Ishikawa (cell line): Measurements from ENCODE around the gene KRT79.

Source experiments
- CEBPB ChIP-seq: IDR thresholded peaks from 2 replicates; pipeline ENCODE4 v1.6.1; 2012
- CREB1 ChIP-seq: IDR thresholded peaks from 2 replicates; pipeline ENCODE4 v1.6.1; 2012; ENCODE audit warnings: low read depth
- EGR1 ChIP-seq: IDR thresholded peaks from 2 replicates; pipeline ENCODE4 v1.6.1; 2012
- EP300 ChIP-seq: IDR thresholded peaks from 2 replicates; pipeline ENCODE4 v1.6.1; 2012; ENCODE audit warnings: borderline replicate concordance
- FOXM1 ChIP-seq: IDR thresholded peaks from 2 replicates; pipeline ENCODE4 v1.6.1; 2012; ENCODE audit warnings: low read depth, borderline replicate concordance
- MAX ChIP-seq: IDR thresholded peaks from 2 replicates; pipeline ENCODE4 v1.6.1; 2012
- NFIC ChIP-seq: IDR thresholded peaks from 2 replicates; pipeline ENCODE4 v1.6.1; 2012
- RAD21 ChIP-seq: IDR thresholded peaks from 2 replicates; pipeline ENCODE4 v1.6.1; 2012; ENCODE audit warnings: low read depth
- REST ChIP-seq: IDR thresholded peaks from 2 replicates; pipeline ENCODE4 v1.6.1; 2012; ENCODE audit warnings: low read depth, mild to moderate bottlenecking
- TAF1 ChIP-seq: IDR thresholded peaks from 2 replicates; pipeline ENCODE4 v1.6.1; 2012; ENCODE audit warnings: low read depth, mild to moderate bottlenecking
- TCF12 ChIP-seq: IDR thresholded peaks from 2 replicates; pipeline ENCODE4 v1.6.1; 2012; ENCODE audit warnings: low read depth
- TEAD4 ChIP-seq: IDR thresholded peaks from 2 replicates; pipeline ENCODE4 v1.6.1; 2012
- USF1 ChIP-seq: IDR thresholded peaks from 2 replicates; pipeline ENCODE4 v1.6.1; 2012
- YY1 ChIP-seq: IDR thresholded peaks from 2 replicates; pipeline ENCODE4 v1.6.1; 2012; ENCODE audit warnings: low read depth
- ZBTB7A ChIP-seq: IDR thresholded peaks from 2 replicates; pipeline ENCODE4 v1.6.1; 2012; ENCODE audit warnings: low read depth

KRT79 gene

GRCh38 chr12:52800259-52800917 is 33.7 kb downstream of the KRT79 start:
- no peak for TF ChIP-seq MAX
- no peak for TF ChIP-seq ZBTB7A
- TF ChIP-seq REST = no peak
- TF ChIP-seq TAF1 = no peak
- TF ChIP-seq EP300 = no peak
- TF ChIP-seq USF1 = no peak
- TF ChIP-seq NFIC = no peak
- TF ChIP-seq CREB1 = no peak
- TF ChIP-seq CEBPB = no peak
- TF ChIP-seq TCF12 = no peak
- no peak for TF ChIP-seq TEAD4
- no peak for TF ChIP-seq EGR1

- TF ChIP-seq REST = no peak
- no peak for TF ChIP-seq NFIC
- TF ChIP-seq CEBPB = no peak
- TF ChIP-seq EGR1 = no peak
- TF ChIP-seq CREB1 = no peak
- TF ChIP-seq YY1 = no peak
- no peak for TF ChIP-seq ZBTB7A
- no peak for TF ChIP-seq USF1
- no peak for TF ChIP-seq TEAD4
- no peak for TF ChIP-seq TCF12
- TF ChIP-seq RAD21 = no peak
- TF ChIP-seq FOXM1 = no peak
- no peak for TF ChIP-seq TAF1
- no peak; the same call in 1 of the 2 replicates for TF ChIP-seq MAX
- no peak for TF ChIP-seq EP300
These were observed 34.5 kb downstream of the KRT79 start for GRCh38 chr12:52799505-52800211.

- no peak for TF ChIP-seq NFIC
- TF ChIP-seq TEAD4 = peak; percentile 77
These were observed 35.2 kb downstream of the KRT79 start for GRCh38 chr12:52798671-52799504.

GRCh38 chr12:52798003-52798670 is 36.0 kb downstream of the KRT79 start:
- TF ChIP-seq REST (no peak), RAD21 (no peak), TEAD4 (no peak), EGR1 (no peak), TAF1 (no peak), NFIC (no peak), EP300 (no peak), USF1 (no peak)
